Measurements from ENCODE around the gene ACCSL. TPM values are rescaled to one million over a fixed set of nuclear protein-coding genes. Genes with fewer than 3 reads are reported as not detected.

ACCSL gene
- total RNA-seq, 1 donor from 2014 or later, result not detected

GRCh38 chr11:44097821-44098220 is 50.0 kb downstream of the ACCSL start:
- no peak for DNase-seq

- no peak for DNase-seq
Measured at GRCh38 chr11:44101098-44101497, 53.3 kb downstream of the ACCSL start.

GRCh38 chr11:44104481-44105294 is 56.9 kb downstream of the ACCSL start:
- DNase-seq, result no peak

GRCh38 chr11:44108260-44108659 is 60.5 kb downstream of the ACCSL start:
- no peak for DNase-seq

Other genes starting within 250 kb of the ACCSL start
- gene ALKBH3, start 167.2 kb upstream of the ACCSL start, total RNA-seq, result 25.8 TPM
- gene C11orf96, start 105.3 kb upstream of the ACCSL start, total RNA-seq, result 12.0 TPM
- gene ACCS, start 18.3 kb downstream of the ACCSL start, total RNA-seq, result 30.5 TPM
- 76.6 TPM for gene EXT2, start 47.7 kb downstream of the ACCSL start, total RNA-seq